ENCODE measurements around the gene MYADM. TPM values are rescaled to one million over a fixed set of nuclear protein-coding genes. Genes with fewer than 3 reads are reported as not detected.

The MYADM gene
- total RNA-seq, 4 donors from 2014 or later = 22.7 to 386 (median 77.4) TPM

DNA sequence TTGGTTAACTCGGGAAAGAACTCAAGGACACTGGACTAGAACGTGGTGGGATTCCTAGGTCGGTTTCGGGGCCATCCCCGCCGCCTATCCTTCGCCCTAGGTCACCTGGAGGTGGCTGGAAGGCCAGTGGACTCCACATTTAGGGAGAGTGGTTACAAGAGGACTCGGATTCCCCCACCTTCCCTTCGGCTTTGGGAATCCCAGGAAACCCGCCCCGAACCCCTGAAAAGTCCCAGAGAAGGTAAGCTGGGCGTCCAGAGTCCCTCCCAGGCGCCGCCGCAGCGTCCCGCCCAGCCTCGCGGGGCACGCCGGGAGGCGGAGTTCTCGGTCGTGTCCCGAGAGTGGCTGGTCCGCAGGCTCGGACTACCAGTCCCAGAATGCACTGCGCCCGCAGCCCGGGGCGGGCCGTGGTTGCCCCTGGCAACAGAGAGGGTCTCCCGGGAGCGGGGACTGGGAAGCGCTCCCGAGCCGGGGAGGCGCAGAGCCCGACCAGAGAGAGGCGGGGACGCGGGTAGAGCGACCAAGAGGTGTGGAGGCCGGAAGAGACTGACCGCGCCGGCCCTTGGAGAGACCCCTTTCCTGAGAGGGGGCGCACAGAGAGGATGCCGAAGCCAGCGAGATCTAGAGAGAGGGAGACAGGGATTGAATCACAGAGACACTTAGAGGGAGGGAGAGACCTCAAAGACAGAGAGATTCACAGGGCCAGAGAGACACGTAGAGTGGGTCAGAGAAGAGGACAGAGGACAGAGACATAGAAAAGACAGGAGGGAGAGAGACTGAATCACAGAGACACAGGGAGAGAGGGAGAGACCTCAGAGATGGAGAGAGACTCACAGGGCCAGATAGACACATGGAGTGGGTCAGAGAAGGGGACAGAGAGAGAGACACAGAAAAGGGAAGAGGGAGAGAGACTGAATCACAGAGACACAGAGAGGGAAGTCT is 11.7 kb downstream of the MYADM start:
- Histone ChIP-seq H3K9me3 (no peaks in the 10 kb centered on the region), H3K4me1 (peaks cover 0 to 16% of the 10 kb centered on the region in 2 donors), H3K36me3 (no peaks in the 10 kb centered on the region), H3K4me3 (peak overlapping the region; percentile 22 to 36), H3K27me3 (peaks cover 22 to 32% of the 10 kb centered on the region in 2 donors), H3K27ac (no peak overlapping the region)
- intact Hi-C loops (cut with DNase I; ENCODE audit: low total_unique reads) = loop anchor here (5.0 kb wide), 1 partner anchor 313 kb away; the partner anchor contains the start of gene TSEN34
- TF ChIP-seq CTCF (IDR thresholded peaks at IDR 0.05) = peak in 2 of 4 experiments; percentile 3 to 12
- TF ChIP-seq POLR2A (IDR thresholded peaks at IDR 0.05) = no peak
- DNase-seq = peak; percentile 91 to 96

DNA sequence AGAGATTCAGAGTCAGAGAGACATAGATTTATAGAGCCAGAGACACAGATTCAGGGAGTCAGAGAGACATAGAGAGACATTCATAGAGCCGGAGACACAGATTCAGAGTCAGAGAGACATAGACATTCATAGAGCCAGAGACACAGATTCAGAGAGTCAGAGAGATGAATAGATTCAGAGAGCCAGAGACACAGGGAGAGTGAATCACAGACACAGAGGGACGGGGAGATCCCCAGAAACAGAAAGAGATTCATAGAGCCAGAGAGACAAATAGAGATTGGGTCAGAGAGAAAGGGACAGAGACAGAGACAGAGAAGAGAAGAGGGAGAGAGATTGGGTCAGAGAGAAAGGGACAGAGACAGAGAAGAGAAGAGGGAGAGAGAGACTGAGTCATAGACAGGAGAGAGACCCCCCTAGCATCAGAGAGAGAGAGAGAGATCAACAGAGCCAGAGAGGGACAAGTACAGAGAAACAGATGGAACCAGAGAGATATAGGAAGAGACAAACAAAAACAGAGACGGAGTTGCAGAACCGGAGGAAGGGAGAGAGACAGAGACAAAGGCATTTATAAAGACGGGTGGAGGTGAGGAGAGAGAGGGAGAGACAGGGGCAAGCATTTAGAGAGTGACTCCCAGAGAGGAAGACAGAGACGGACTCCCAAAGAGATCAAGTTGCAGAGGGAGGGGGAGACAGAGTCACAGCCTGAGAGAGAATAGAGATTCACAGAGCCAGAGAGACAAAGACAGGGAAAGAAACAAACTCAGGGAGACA is 13.2 kb downstream of the MYADM start:
- no peak overlapping the region for H3K27ac ChIP-seq
- H3K4me1 ChIP-seq = peaks cover 0 to 16% of the 10 kb centered on the region in 2 donors
- no peak overlapping the region for H3K4me3 ChIP-seq
- TF ChIP-seq POLR2A (IDR thresholded peaks at IDR 0.05) (no peak), CTCF (IDR thresholded peaks at IDR 0.05) (no peak)
- DNase-seq = no peak
- no peaks in the 10 kb centered on the region for H3K36me3 ChIP-seq
- intact Hi-C loops (cut with DNase I; ENCODE audit: low total_unique reads) = no loop called here
- no peaks in the 10 kb centered on the region for H3K9me3 ChIP-seq
- peaks cover 25 to 33% of the 10 kb centered on the region in 2 donors for H3K27me3 ChIP-seq

- peaks cover 0 to 16% of the 10 kb centered on the region in 2 donors for H3K4me1 ChIP-seq
- TF ChIP-seq CTCF (IDR thresholded peaks at IDR 0.05) (peak; percentile 29 to 50 (median 44)), POLR2A (IDR thresholded peaks at IDR 0.05) (no peak)
- H3K4me3 ChIP-seq = no peak within 1 kb of the TSS
- H3K27me3 ChIP-seq = peaks cover 25 to 33% of the 10 kb centered on the region in 2 donors
- intact Hi-C loops (cut with DNase I; ENCODE audit: low total_unique reads) = no loop called here
- DNase-seq = no peak
- no peak within 1 kb of the TSS for H3K27ac ChIP-seq
- no peaks in the 10 kb centered on the region for H3K36me3 ChIP-seq
- no peaks in the 10 kb centered on the region for H3K9me3 ChIP-seq
Observed at GRCh38 chr19:53881482-53882390, 14.1 kb downstream of the MYADM start, which contains the start of gene PRKCG. Gene PRKCG, plus strand, starts transcription at chr19:53882197. Its CDS starts 298 bp downstream, at chr19:53882495.

- H3K4me3 ChIP-seq = no peak overlapping the region
- H3K4me1 ChIP-seq = peaks cover 0 to 16% of the 10 kb centered on the region in 2 donors
- intact Hi-C loops (cut with DNase I; ENCODE audit: low total_unique reads) = no loop called here
- TF ChIP-seq CTCF (IDR thresholded peaks at IDR 0.05) (no peak), POLR2A (IDR thresholded peaks at IDR 0.05) (no peak)
- no peaks in the 10 kb centered on the region for H3K9me3 ChIP-seq
- peaks cover 25 to 33% of the 10 kb centered on the region in 2 donors for H3K27me3 ChIP-seq
- no peak for DNase-seq
- no peaks in the 10 kb centered on the region for H3K36me3 ChIP-seq
- no peak overlapping the region for H3K27ac ChIP-seq
Observed at GRCh38 chr19:53882391-53883050, 14.8 kb downstream of the MYADM start.

Data from uterus (tissue), 4 donors.